ENCODE measurements around the gene GRM4. TPM values are rescaled to one million over a fixed set of nuclear protein-coding genes. Genes with fewer than 3 reads are reported as not detected.

The GRM4 gene
- total and polyA plus RNA-seq, 9 of the 15 experiments (the other 6 are each of a cell fraction or from before 2014, with no cell fraction given): 0.18 TPM; not detected in 8

GRCh38 chr6:34027445-34027936, 118.4 kb downstream of the GRM4 start (continued):
- TF ChIP-seq RREB1 (CRISPR knock-in tag; IDR thresholded peaks at IDR 0.05) (no peak), RB1 (IDR thresholded peaks at IDR 0.05; ENCODE audit: low read depth) (peak; percentile 75), STAG1 (CRISPR knock-in tag; IDR thresholded peaks at IDR 0.05; ENCODE audit: borderline replicate concordance) (peak; percentile 89; the same call in 1 of the 2 replicates), KLF16 (IDR thresholded peaks at IDR 0.05) (0 out of 2 replicates have a peak, but pooled peaks have one; percentile 22), CTCF (IDR thresholded peaks at IDR 0.05 in 2 of 3, conservative IDR thresholded peaks at IDR 0.05 in 1 of 3; ENCODE audit: insufficient read depth in 2 of 3, low read depth in 1 of 3, low read length in 3 of 3) (peak; percentile 89 to 97 (median 93)), TCF15 (CRISPR knock-in tag; IDR thresholded peaks at IDR 0.05) (no peak), ESRRA (IDR thresholded peaks at IDR 0.05; ENCODE audit: borderline replicate concordance, low read depth) (peak; percentile 42; the same call in 1 of the 2 replicates), RBFOX2 (IDR thresholded peaks at IDR 0.05; ENCODE audit: low read depth, low read length) (0 out of 2 replicates have a peak, but pooled peaks have one; percentile 20), ILK (tag; IDR thresholded peaks at IDR 0.05; ENCODE audit: borderline replicate concordance, low read depth) (no peak)
